Hematopoietic multipotent progenitor cell treated with erythropoietin and hydrocortisone succinate and interleukin-3 and kit ligand, for 4 days (in vitro differentiated cells): ENCODE measurements around the gene HOOK2.

Experiments
- DNase-seq: peaks from one replicate; pipeline ENCODE4 v3.0.0-alpha.2; 2015

HOOK2 gene

GRCh38 chr19:12751635-12752034 is 23.7 kb downstream of the HOOK2 start, which contains the start of gene BEST2:
Gene BEST2 (plus strand): TSS chr19:12751791. CDS start chr19:12752593, 802 bp downstream.
- DNase-seq, result no peak

- DNase-seq, result no peak
Observed at GRCh38 chr19:12750851-12751250, 24.5 kb downstream of the HOOK2 start.

- no peak for DNase-seq
Observed at GRCh38 chr19:12749938-12750521, 25.3 kb downstream of the HOOK2 start.

- no peak for DNase-seq
Observed at GRCh38 chr19:12748489-12748888, 26.9 kb downstream of the HOOK2 start.

GRCh38 chr19:12745166-12745897 is 30.0 kb downstream of the HOOK2 start:
- no peak for DNase-seq

GRCh38 chr19:12737835-12738351 is 37.5 kb downstream of the HOOK2 start:
- no peak for DNase-seq

GRCh38 chr19:12736995-12737834 is 38.1 kb downstream of the HOOK2 start, which contains the start of gene GET3:
Gene GET3 (plus strand): TSS chr19:12737497. CDS start chr19:12737506, 9 bp downstream.
- peak; percentile 99 for DNase-seq

GRCh38 chr19:12733369-12734214 is 41.8 kb downstream of the HOOK2 start:
- DNase-seq, result peak; percentile 91

GRCh38 chr19:12731337-12731736 is 44.0 kb downstream of the HOOK2 start:
- no peak for DNase-seq

GRCh38 chr19:12730064-12730463 is 45.3 kb downstream of the HOOK2 start:
- DNase-seq, result peak; percentile 63

- DNase-seq, result no peak
Observed at GRCh38 chr19:12727745-12728433, 47.5 kb downstream of the HOOK2 start.

GRCh38 chr19:12726988-12727316 is 48.4 kb downstream of the HOOK2 start:
- no peak for DNase-seq

GRCh38 chr19:12725612-12726011 is 49.7 kb downstream of the HOOK2 start:
- DNase-seq, result peak; percentile 29

- DNase-seq, result peak; percentile 93
Observed at GRCh38 chr19:12723641-12724426, 51.5 kb downstream of the HOOK2 start, which contains the start of gene TNPO2. Gene TNPO2 (minus strand): TSS chr19:12723932. CDS start chr19:12720977, 2,955 bp downstream.

GRCh38 chr19:12723381-12723640 is 52.0 kb downstream of the HOOK2 start:
- peak; percentile 44 for DNase-seq

- peak; percentile 100 for DNase-seq
Observed at GRCh38 chr19:12722566-12723380, 52.6 kb downstream of the HOOK2 start.

GRCh38 chr19:12721656-12722565 is 53.4 kb downstream of the HOOK2 start:
- DNase-seq, result peak; percentile 92

GRCh38 chr19:12720851-12721655 is 54.3 kb downstream of the HOOK2 start:
- DNase-seq, result peak; percentile 60
